GM21619 (cell line): ENCODE data around the gene CLEC14A.

Experiments used
- ATAC-seq: cut with Tn5 transposase; IDR thresholded peaks from one replicate; pipeline ENCODE4 v1.9.1; 2021; ENCODE audit not compliant: unreplicated experiment

CLEC14A gene

GRCh38 chr14:38205949-38206665, 49.8 kb downstream of the CLEC14A start:
- ATAC-seq: no peak

- no peak for ATAC-seq
Measured at GRCh38 chr14:38205119-38205813, 50.6 kb downstream of the CLEC14A start.

GRCh38 chr14:38204719-38205115, 51.2 kb downstream of the CLEC14A start:
- no peak for ATAC-seq
